Chondrocyte (in vitro differentiated cells): ENCODE measurements around the gene RSF1. TPM values are rescaled to one million over a fixed set of nuclear protein-coding genes. Genes with fewer than 3 reads are reported as not detected.
"Not testable (repeated sequence)": the region's sequence is repeated elsewhere in the genome, so short reads cannot be mapped to it uniquely, and the experiment has no call there.

Experiments
- DNase-seq: peaks from one replicate; pipeline ENCODE4 v3.0.0; 2021; ENCODE audit warnings: mixed read lengths, low spot score
- H3K27ac Mint-ChIP-seq: one replicate; pipeline ENCODE4 v1.8.0; 2021; ENCODE audit warnings: mild to moderate bottlenecking, moderate library complexity, mixed read lengths; ENCODE audit not compliant: unreplicated experiment
- H3K27me3 Mint-ChIP-seq: 2 replicates; pipeline ENCODE4 v1.8.0; 2021; ENCODE audit warnings: low read depth, mixed read lengths
- H3K36me3 Mint-ChIP-seq: 2 replicates; pipeline ENCODE4 v1.8.0; 2021; ENCODE audit warnings: low read depth, mixed read lengths
- H3K4me1 Mint-ChIP-seq: 2 replicates; pipeline ENCODE4 v1.8.0; 2021; ENCODE audit warnings: low read depth, mild to moderate bottlenecking, mixed read lengths
- H3K4me3 Mint-ChIP-seq: one replicate; pipeline ENCODE4 v1.8.0; 2021; ENCODE audit warnings: mild to moderate bottlenecking, moderate library complexity, mixed read lengths; ENCODE audit not compliant: unreplicated experiment
- H3K9me3 Mint-ChIP-seq: 2 replicates; pipeline ENCODE4 v1.8.0; 2021; ENCODE audit warnings: low read depth, mixed read lengths
- total RNA-seq: library from RNA; stranded (reverse); gene quantifications from 3 replicates; pipeline ENCODE4 v1.2.1, GENCODE V29; 2021
- TF ChIP-seq, protein P1 (sequence below): fragments of 200-600 bp; sonication (generic); IDR thresholded peaks from 2 replicates; pipeline ENCODE4 v1.5.0; 2021; ENCODE audit warnings: antibody characterized with exemption, mild to moderate bottlenecking, moderate library complexity

Gene RSF1
- total RNA-seq, 1 donor from 2014 or later = 64.2 TPM

DNA sequence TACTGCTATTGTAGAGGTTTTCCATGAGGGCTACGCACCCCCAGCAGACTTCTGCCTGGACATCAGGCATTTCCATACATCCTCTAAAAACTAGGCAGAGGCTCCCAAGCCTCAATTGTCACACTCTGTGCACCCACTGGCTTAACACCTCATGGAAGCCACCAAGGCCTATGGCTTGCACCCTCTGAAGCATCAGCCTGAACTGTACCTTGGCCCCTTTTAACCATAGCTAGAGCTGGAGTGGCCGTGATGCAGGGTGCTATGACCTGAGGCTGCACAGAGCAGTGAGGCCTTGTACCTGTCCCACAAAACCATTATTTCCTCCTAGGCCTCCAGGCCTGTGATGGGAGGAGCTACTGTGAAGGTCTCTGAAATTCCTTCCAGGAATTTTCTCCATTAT is 34.3 kb upstream of the RSF1 start:
- Mint-ChIP-seq H3K4me1 (peaks cover 13% of the 10 kb centered on the region), H3K9me3 (no peaks in the 10 kb centered on the region), H3K27ac (no peak overlapping the region), H3K36me3 (peaks cover 31% of the 10 kb centered on the region), H3K4me3 (no peak overlapping the region), H3K27me3 (no peaks in the 10 kb centered on the region)
- TF ChIP-seq, protein P1, sequence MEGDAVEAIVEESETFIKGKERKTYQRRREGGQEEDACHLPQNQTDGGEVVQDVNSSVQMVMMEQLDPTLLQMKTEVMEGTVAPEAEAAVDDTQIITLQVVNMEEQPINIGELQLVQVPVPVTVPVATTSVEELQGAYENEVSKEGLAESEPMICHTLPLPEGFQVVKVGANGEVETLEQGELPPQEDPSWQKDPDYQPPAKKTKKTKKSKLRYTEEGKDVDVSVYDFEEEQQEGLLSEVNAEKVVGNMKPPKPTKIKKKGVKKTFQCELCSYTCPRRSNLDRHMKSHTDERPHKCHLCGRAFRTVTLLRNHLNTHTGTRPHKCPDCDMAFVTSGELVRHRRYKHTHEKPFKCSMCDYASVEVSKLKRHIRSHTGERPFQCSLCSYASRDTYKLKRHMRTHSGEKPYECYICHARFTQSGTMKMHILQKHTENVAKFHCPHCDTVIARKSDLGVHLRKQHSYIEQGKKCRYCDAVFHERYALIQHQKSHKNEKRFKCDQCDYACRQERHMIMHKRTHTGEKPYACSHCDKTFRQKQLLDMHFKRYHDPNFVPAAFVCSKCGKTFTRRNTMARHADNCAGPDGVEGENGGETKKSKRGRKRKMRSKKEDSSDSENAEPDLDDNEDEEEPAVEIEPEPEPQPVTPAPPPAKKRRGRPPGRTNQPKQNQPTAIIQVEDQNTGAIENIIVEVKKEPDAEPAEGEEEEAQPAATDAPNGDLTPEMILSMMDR = no peak
- no peak for DNase-seq

DNA sequence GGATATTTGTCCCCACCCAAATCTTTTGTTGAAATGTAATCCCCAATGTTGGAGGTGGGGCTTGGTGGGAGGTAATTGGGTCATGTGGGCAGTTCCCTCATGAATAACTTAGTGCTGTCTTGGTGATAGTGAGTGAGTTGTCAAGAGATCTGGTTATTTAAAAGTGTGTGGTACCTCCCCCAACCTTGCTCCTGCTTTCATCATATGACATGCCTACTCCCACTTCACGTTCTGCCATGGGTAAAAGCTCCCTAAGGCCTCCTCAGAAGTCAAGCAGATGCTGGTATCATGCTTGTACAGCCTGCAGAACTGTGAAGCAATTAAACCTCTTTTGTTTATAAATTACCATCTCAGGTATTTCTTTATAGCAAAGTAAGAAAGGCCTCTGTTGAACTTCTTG is 31.0 kb upstream of the RSF1 start:
- H3K4me3 Mint-ChIP-seq = no peak overlapping the region
- no peaks in the 10 kb centered on the region for H3K9me3 Mint-ChIP-seq
- no peaks in the 10 kb centered on the region for H3K27me3 Mint-ChIP-seq
- peaks cover 32% of the 10 kb centered on the region for H3K36me3 Mint-ChIP-seq
- H3K4me1 Mint-ChIP-seq = peaks cover 13% of the 10 kb centered on the region
- no peak for DNase-seq
- TF ChIP-seq, protein P1 = no peak
- peak overlapping the region; percentile 70 for H3K27ac Mint-ChIP-seq

GRCh38 chr11:77843700-77844099 is 23.2 kb upstream of the RSF1 start:
- peaks cover 18% of the 10 kb centered on the region for H3K9me3 Mint-ChIP-seq
- DNase-seq, H3K4me1 Mint-ChIP-seq, H3K4me3 Mint-ChIP-seq, H3K27ac Mint-ChIP-seq, H3K27me3 Mint-ChIP-seq: not testable (repeated sequence)
- peaks cover 40% of the 10 kb centered on the region for H3K36me3 Mint-ChIP-seq

DNA sequence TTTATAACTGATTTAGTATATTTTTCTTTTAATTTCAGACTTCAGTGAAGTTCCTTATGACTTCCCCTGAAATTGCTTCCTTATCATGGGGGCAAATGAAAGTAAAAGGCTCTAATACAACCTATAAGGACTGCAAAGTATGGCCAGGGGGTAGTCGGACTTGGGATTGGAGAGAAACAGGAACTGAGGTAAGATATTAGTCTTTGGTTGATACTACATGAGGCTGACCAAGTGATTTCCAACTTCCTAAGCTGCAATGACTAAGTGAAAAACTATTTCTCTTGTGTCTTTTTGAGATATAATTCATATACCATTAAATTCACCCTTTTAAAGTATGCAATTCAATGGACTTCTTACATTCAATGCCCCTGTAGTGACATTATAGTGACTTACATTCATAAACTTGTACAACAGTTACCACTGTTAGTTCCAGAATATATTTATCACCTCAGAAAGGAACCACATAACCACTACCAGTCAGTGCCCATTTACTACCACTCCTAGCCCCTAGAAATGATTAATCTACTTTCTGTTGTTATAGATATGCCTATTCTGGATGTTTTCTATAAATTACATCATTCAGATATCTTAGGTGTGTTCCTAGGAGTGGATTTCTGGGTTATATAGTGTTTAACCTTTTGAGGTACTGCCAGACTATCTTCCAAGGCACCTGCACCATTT is 22.1 kb upstream of the RSF1 start:
- Mint-ChIP-seq H3K4me1 (peaks cover 8% of the 10 kb centered on the region), H3K36me3 (peaks cover 40% of the 10 kb centered on the region), H3K4me3 (no peak overlapping the region), H3K9me3 (peaks cover 18% of the 10 kb centered on the region), H3K27me3 (no peaks in the 10 kb centered on the region), H3K27ac (peak overlapping the region; percentile 75)
- TF ChIP-seq, protein P1 = no peak
- no peak for DNase-seq

DNA sequence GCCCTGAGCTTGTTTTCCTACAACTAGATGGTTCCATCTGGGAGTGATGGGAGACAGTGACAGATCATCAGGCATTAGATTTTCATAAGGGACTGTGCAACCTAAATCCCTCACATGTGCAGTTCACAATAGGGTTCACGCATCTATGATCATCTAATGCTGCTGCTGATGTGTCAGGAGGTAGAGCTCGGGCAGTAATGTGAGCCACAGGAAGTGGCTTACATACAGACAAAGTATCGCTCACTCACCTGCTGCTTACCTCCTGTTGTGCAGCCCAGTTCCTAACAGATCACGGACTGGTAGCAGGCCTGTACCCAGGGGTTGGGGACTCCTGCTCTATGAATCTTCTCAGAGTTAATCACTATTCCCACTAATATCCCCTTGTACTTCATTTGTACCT is 12.8 kb upstream of the RSF1 start:
- TF ChIP-seq, protein P1 = no peak
- H3K9me3 Mint-ChIP-seq = peaks cover 3% of the 10 kb centered on the region
- H3K36me3 Mint-ChIP-seq = peaks cover 7% of the 10 kb centered on the region
- no peak overlapping the region for H3K4me3 Mint-ChIP-seq
- no peak for DNase-seq
- H3K4me1 Mint-ChIP-seq = no peaks in the 10 kb centered on the region
- no peak overlapping the region for H3K27ac Mint-ChIP-seq
- H3K27me3 Mint-ChIP-seq = no peaks in the 10 kb centered on the region

- H3K27ac Mint-ChIP-seq = no peak overlapping the region
- no peak overlapping the region for H3K4me3 Mint-ChIP-seq
- H3K9me3 Mint-ChIP-seq = peaks cover 3% of the 10 kb centered on the region
- peaks cover 10% of the 10 kb centered on the region for H3K4me1 Mint-ChIP-seq
- TF ChIP-seq, protein P1 = no peak
- H3K36me3 Mint-ChIP-seq = peaks cover 5% of the 10 kb centered on the region
- DNase-seq = no peak
- no peaks in the 10 kb centered on the region for H3K27me3 Mint-ChIP-seq
Observed at GRCh38 chr11:77828926-77829325, 8.4 kb upstream of the RSF1 start.
